GM12872 (cell line): ENCODE results near the gene CLIP3.

Experiments used
- TF ChIP-seq, protein P1 (sequence below): IDR thresholded peaks from 3 replicates; pipeline ENCODE4 v1.5.1; 2011; ENCODE audit warnings: low read depth, mild to moderate bottlenecking, low read length, moderate library complexity; ENCODE audit not compliant: insufficient read depth

CLIP3 gene

DNA sequence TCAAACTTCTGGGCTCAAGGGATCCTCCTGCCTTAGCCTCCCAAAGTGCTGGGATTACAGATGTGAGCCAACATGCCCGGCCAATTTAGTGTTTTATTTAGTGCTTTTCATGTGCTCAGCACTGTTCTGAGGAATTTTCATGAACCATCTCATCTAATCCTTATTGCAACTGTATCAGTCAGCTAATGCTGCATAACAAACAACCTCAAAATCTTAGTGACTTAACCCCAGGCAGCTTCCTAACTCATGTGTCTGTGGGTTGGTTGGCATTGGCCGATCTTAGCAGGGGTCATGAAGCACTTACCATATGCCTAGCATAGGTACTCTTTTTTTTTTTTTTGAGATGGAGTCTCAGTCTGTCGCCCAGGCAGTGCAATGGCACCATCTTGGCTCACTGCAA, 43.8 kb downstream of the CLIP3 start:
- TF ChIP-seq, protein P1, sequence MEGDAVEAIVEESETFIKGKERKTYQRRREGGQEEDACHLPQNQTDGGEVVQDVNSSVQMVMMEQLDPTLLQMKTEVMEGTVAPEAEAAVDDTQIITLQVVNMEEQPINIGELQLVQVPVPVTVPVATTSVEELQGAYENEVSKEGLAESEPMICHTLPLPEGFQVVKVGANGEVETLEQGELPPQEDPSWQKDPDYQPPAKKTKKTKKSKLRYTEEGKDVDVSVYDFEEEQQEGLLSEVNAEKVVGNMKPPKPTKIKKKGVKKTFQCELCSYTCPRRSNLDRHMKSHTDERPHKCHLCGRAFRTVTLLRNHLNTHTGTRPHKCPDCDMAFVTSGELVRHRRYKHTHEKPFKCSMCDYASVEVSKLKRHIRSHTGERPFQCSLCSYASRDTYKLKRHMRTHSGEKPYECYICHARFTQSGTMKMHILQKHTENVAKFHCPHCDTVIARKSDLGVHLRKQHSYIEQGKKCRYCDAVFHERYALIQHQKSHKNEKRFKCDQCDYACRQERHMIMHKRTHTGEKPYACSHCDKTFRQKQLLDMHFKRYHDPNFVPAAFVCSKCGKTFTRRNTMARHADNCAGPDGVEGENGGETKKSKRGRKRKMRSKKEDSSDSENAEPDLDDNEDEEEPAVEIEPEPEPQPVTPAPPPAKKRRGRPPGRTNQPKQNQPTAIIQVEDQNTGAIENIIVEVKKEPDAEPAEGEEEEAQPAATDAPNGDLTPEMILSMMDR, result no peak

DNA sequence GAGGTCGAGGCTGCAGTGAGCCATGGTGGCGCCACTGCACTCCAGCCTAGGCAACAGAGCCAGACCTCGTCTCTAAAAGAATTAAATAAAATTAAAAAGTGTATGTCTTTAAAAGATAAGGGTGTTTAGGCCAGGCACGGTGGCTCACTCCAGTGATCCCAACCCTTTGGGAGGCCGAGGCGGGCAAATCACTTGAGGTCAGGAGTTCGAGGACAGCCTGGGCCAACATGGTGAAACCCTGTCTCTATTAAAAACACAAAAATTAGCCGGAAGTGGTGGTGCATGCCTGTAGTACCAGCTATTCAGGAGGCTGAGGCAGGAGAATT, 45.1 kb downstream of the CLIP3 start:
- TF ChIP-seq, protein P1, result no peak

DNA sequence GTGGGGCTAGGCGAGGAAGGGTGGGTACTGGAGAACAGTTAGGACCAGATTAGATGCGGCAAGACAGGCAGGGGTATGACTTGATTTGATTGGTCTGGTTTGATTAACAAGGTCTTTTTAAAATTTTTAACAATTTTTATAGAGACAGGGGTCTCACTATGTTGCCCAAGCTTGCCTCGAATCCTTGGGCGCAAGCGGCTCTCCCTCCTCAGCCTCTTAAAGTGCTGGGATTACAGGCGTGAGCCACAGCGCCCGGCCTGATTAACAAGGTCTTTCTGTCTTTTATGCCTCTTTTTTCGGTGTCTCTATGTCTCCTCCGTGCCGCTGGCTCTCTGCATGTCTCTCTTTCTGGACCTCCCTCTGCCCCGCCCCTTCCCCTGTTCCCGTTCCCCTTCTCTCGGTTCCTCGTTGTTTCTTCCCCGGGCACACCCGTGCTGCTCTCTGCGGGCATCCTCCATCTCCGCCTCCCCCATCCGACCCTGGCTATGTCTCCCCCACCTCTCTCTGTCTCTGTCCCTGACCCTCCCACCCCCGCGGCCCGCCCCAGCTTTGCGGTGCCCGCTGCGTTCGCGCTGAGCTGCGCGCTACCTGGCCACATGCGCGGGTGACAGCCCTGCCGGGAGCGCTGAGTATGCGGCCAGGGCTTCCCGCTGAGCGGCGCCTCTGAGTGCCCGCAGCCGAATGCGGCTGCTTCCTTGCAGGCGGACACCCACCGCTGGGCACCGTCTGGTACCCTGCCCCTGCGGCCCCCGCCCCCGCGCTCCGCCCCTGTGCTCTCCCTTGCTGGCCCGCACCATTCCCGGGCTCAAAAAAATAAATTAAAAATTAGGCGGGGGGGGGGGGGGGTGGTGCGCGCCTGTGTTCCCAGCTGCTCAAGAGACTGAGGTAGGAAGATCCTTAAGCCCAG, 45.8 kb downstream of the CLIP3 start:
- TF ChIP-seq, protein P1, result no peak

DNA sequence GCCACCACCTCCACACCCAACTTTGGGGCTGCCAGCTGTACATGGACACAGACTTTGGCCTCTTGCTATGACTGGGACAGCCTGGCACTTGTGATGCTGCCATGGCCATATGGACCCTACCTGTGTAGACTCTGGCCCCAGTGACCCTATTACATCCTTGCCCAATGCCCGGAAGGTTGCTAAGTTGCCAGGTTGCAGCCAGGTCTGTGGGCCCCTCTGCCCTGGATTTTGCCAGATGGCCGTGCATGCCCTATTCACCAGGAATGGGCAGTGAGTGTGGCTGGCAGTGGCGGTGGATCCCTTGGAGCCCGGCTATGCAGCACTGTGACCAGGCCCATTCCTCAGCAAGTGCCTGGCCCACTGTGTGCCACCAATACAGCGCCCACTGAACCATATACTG, 46.6 kb downstream of the CLIP3 start:
- TF ChIP-seq, protein P1, result no peak

DNA sequence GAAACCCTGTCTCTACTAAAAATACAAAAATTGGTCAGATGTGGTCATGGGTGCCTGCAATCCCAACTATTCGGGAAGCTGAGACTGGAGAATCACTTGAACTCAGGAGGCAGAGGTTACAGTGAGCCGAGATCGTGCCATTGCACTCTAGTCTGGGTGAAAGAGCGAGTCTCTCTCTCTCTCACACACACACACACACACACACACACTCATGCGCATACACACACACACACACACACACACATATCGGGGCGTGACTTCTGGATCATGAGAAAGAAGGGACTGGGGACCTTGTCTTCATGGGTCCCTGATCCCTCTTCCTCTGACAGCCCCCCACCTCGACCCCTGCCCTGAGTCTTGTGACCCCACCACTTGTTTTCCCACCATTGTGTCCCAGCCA, 49.5 kb downstream of the CLIP3 start:
- TF ChIP-seq, protein P1, result no peak

DNA sequence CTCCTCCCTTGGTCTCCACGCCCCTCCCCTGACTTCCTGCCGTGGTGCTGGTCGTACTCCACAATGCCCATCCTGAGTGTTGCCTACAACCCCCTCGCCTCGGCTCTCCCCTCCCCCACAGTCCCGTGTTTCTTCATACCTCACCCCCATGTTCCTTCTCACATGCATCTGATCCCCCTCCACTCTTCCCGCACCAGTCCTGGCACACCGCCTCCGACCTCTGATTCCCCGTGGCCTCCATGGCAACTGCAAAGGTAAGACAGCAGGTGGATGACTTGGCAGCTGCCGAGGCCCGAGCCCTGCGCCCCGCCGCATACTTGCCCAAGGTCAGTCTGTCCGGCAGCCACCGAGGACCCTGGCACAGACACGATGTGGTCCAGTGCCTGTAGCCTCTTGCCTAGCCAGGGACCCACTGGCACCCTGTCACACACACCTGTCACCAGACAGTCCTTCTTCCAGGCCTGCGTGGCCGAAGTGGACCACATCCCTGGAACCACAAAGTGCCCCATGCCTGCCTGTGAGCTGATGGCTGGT, 53.8 kb downstream of the CLIP3 start:
- TF ChIP-seq, protein P1, result no peak

DNA sequence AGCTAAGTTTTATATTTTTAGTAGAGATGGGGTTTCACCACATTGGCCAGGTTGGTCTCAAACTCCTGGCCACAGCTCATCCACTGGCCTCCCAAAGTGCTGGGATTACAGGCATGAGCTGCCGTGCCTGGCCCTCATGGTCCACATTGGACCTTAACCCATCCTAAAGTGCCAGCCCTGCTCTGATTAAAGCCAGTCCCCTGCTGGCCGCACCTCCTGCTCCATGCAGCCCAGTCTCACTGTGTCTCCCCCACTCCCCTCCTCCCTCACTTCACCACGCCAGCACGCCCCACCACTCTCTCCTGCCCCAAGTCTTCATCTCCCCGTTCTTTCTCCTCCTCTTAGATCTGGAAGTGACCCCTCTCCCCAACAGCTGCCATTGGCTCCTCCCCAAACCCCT, 54.4 kb downstream of the CLIP3 start:
- TF ChIP-seq, protein P1, result no peak
